Astrocyte (in vitro differentiated cells and primary cell): ENCODE results near the gene ULK2. TPM values are rescaled to one million over a fixed set of nuclear protein-coding genes. Genes with fewer than 3 reads are reported as not detected.

ENCODE experiments used
- DNase-seq: peaks from one replicate; pipeline ENCODE4 v3.0.0-alpha.2; 2010; ENCODE audit warnings: low read depth
- FAIRE-seq: peaks from 2 replicates; lab custom pipeline; 2011; peaks lifted over from hg19 to GRCh38; lab: Jason Lieb, UNC
- H2AFZ ChIP-seq: 2 replicates; pipeline ENCODE4 v1.6.0; 2012; ENCODE audit warnings: low read depth, low read length, inconsistent platforms
- H3K27ac ChIP-seq: 2 replicates; pipeline ENCODE4 v1.5.1; 2011; ENCODE audit warnings: low read depth, low read length, inconsistent platforms
- H3K27me3 ChIP-seq: 2 replicates; pipeline ENCODE4 v1.6.0; 2011; ENCODE audit warnings: low read length, inconsistent platforms; ENCODE audit not compliant: insufficient read depth
- H3K36me3 ChIP-seq: 2 replicates; pipeline ENCODE4 v1.5.1; 2011; ENCODE audit warnings: low read length, inconsistent platforms; ENCODE audit not compliant: insufficient read depth
- H3K4me1 ChIP-seq: 2 replicates; pipeline ENCODE4 v1.5.1; 2011; ENCODE audit warnings: low read length, inconsistent platforms; ENCODE audit not compliant: insufficient read depth
- H3K4me2 ChIP-seq: 2 replicates; pipeline ENCODE4 v1.6.0; 2012; ENCODE audit warnings: low read length, inconsistent platforms
- H3K4me3 ChIP-seq: 2 replicates; pipeline ENCODE4 v1.5.1; 2011; ENCODE audit warnings: low read depth, mild to moderate bottlenecking, low read length, inconsistent platforms; ENCODE audit not compliant: insufficient read depth
- H3K79me2 ChIP-seq: 2 replicates; pipeline ENCODE4 v1.6.0; 2012; ENCODE audit warnings: mild to moderate bottlenecking, low read length, inconsistent platforms; ENCODE audit not compliant: insufficient read depth
- H3K9ac ChIP-seq: 2 replicates; pipeline ENCODE4 v1.6.0; 2012; ENCODE audit warnings: mild to moderate bottlenecking, low read length, inconsistent platforms
- H3K9me3 ChIP-seq: 2 replicates; pipeline ENCODE4 v1.5.1; 2012; ENCODE audit warnings: low read depth, mild to moderate bottlenecking, low read length, inconsistent platforms; ENCODE audit not compliant: insufficient read depth
- H4K20me1 ChIP-seq: 2 replicates; pipeline ENCODE4 v1.6.0; 2012; ENCODE audit warnings: low read length, inconsistent platforms; ENCODE audit not compliant: insufficient read depth
- H3K27ac Mint-ChIP-seq: one replicate; pipeline ENCODE4 v1.8.0; 2021; ENCODE audit warnings: mild to moderate bottlenecking, mixed read lengths; ENCODE audit not compliant: unreplicated experiment
- H3K27me3 Mint-ChIP-seq: one replicate; pipeline ENCODE4 v1.8.0; 2021; ENCODE audit warnings: low read depth, mixed read lengths; ENCODE audit not compliant: unreplicated experiment
- H3K36me3 Mint-ChIP-seq: one replicate; pipeline ENCODE4 v1.8.0; 2021; ENCODE audit warnings: low read depth, mixed read lengths; ENCODE audit not compliant: unreplicated experiment
- H3K4me1 Mint-ChIP-seq: one replicate; pipeline ENCODE4 v1.8.0; 2021; ENCODE audit warnings: low read depth, mixed read lengths; ENCODE audit not compliant: unreplicated experiment
- H3K4me3 Mint-ChIP-seq: one replicate; pipeline ENCODE4 v1.8.0; 2021; ENCODE audit warnings: mild to moderate bottlenecking, moderate library complexity, mixed read lengths; ENCODE audit not compliant: unreplicated experiment
- H3K9me3 Mint-ChIP-seq: one replicate; pipeline ENCODE4 v1.8.0; 2021; ENCODE audit warnings: mild to moderate bottlenecking, mixed read lengths; ENCODE audit not compliant: unreplicated experiment
- EZH2 ChIP-seq: IDR thresholded peaks from 2 replicates; pipeline ENCODE4 v1.6.1; 2012; ENCODE audit warnings: mild to moderate bottlenecking, low read length, inconsistent platforms; ENCODE audit not compliant: insufficient read depth
- total RNA-seq: library from RNA; stranded (reverse); gene quantifications from 2 replicates; pipeline ENCODE4 v1.2.1, GENCODE V29; 2021
- TF ChIP-seq, protein P1 (sequence below): IDR thresholded peaks from 2 replicates; pipeline ENCODE4 v1.5.1; 2011; ENCODE audit warnings: low read depth, mild to moderate bottlenecking, inconsistent platforms, low read length, moderate library complexity; ENCODE audit not compliant: insufficient read depth

ULK2 gene
- total RNA-seq, 1 donor from 2014 or later: 10.8 TPM

DNA sequence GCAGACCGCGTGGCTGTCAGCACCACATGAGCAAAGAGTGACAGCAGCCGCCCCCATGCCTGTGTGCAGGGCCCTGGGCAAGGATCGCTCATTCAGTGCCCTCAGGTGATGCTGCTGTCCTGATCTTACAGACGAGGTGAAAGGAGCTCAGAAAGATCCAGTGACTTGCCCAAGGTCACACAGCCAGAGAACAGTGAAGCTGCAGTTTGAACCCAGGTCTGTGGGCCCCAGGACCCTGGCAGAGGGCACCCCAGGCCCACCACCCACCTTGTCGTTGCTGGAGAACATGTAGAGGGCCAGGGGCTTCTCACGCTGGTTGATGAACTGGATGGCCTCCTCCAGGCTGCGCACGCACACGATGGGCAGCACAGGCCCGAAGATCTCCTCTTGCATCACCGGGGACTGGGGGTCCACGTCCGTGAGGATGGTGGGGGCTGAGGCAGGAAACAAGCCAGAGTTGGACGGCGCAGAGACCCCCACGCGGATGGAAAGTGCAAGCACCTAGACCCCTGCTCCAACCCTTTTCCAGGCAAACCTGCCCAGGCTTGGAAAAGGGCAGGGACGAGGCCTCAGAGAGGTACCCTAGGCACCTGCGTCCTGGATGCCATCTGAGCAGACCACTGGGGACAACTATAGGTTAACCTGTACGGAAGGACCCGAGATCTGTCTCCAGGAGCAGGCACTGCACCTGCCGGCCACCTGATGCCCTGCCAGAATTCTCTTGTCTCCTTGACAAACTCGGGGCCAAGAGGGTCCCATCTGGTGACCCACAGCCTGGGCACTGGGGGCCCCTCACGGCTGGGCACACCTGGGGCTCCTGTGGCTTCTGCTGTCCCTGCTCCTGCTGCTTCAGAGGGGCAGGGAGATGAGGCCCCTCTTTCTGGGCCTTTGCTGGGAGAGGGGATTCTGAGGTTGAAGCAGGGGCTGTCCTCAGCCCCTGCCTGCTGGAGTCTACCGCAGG is 128.2 kb downstream of the ULK2 start:
- no peak overlapping the region for H2AFZ ChIP-seq

DNA sequence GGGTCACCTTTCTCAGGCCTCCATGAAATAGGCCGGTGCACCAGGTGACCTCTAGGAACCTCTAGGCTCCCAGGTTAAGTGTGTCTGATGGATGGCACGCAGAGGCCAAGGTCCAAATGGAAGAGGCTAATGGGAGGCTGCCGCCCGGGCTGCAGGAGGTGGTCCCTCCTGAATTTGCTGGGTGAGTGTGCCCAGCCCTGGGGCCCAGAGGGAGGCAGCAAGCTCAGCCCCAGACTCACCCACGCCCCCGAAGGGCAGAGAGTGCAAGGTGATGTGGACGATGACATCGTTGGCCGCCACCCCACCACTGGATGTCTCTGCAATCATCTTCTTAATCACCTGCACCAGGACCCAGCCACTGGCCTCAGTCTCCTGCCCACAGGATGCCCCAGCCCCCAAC is 129.0 kb downstream of the ULK2 start:
- Histone ChIP-seq H3K4me2 (no peak overlapping the region), H3K9ac (no peak overlapping the region), H3K4me1 (no peaks in the 10 kb centered on the region), H3K9me3 (no peaks in the 10 kb centered on the region), H2AFZ (no peak overlapping the region), H3K27me3 (no peaks in the 10 kb centered on the region), H4K20me1 (no peaks in the 10 kb centered on the region), H3K27ac (no peak overlapping the region), H3K4me3 (no peak overlapping the region), H3K79me2 (no peaks in the 10 kb centered on the region), H3K36me3 (no peaks in the 10 kb centered on the region)
- peaks cover 3% of the 10 kb centered on the region for H3K9me3 Mint-ChIP-seq
- H3K36me3 Mint-ChIP-seq: peaks cover 2% of the 10 kb centered on the region
- H3K4me3 Mint-ChIP-seq: no peak overlapping the region
- no peak for DNase-seq
- H3K4me1 Mint-ChIP-seq: no peaks in the 10 kb centered on the region
- TF ChIP-seq, protein P1, sequence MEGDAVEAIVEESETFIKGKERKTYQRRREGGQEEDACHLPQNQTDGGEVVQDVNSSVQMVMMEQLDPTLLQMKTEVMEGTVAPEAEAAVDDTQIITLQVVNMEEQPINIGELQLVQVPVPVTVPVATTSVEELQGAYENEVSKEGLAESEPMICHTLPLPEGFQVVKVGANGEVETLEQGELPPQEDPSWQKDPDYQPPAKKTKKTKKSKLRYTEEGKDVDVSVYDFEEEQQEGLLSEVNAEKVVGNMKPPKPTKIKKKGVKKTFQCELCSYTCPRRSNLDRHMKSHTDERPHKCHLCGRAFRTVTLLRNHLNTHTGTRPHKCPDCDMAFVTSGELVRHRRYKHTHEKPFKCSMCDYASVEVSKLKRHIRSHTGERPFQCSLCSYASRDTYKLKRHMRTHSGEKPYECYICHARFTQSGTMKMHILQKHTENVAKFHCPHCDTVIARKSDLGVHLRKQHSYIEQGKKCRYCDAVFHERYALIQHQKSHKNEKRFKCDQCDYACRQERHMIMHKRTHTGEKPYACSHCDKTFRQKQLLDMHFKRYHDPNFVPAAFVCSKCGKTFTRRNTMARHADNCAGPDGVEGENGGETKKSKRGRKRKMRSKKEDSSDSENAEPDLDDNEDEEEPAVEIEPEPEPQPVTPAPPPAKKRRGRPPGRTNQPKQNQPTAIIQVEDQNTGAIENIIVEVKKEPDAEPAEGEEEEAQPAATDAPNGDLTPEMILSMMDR: no peak
- TF ChIP-seq EZH2: no peak
- H3K27ac Mint-ChIP-seq: no peak overlapping the region
- no peak for FAIRE-seq
- peaks cover 39% of the 10 kb centered on the region for H3K27me3 Mint-ChIP-seq

More for the DNA sequence above, 128.2 kb downstream of the ULK2 start:
- no peak overlapping the region for H3K27ac Mint-ChIP-seq
- Histone ChIP-seq H3K4me3 (no peak overlapping the region), H3K9ac (no peak overlapping the region), H4K20me1 (no peaks in the 10 kb centered on the region), H3K27ac (no peak overlapping the region), H3K9me3 (no peaks in the 10 kb centered on the region), H3K36me3 (no peaks in the 10 kb centered on the region), H3K79me2 (no peaks in the 10 kb centered on the region), H3K4me2 (no peak overlapping the region), H3K4me1 (no peaks in the 10 kb centered on the region), H3K27me3 (no peaks in the 10 kb centered on the region)
- TF ChIP-seq, protein P1: no peak
- no peak for TF ChIP-seq EZH2
- FAIRE-seq (no peak), DNase-seq (no peak)
- peaks cover 2% of the 10 kb centered on the region for H3K36me3 Mint-ChIP-seq
- H3K4me3 Mint-ChIP-seq: no peak overlapping the region
- peaks cover 42% of the 10 kb centered on the region for H3K27me3 Mint-ChIP-seq
- H3K4me1 Mint-ChIP-seq: no peaks in the 10 kb centered on the region
- peaks cover 3% of the 10 kb centered on the region for H3K9me3 Mint-ChIP-seq

DNA sequence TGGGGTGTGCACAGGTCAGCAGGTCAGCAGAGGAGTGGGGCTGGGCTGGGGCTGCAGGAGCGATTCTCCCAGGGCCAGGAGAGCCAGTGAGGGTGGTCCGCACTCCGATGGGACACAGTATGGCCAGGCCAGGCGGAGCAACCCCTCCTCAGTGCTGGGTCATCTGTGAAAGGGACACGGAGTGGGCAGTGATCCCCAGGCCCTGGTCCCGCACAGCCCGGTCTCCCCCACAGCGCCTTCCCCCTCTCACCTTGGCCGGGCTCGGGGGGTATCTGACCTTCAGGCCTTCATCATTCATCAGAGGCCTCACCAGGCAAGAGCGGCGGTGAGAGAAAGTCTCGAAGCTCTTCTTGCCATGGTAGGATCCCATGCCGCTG is 129.7 kb downstream of the ULK2 start:
- Histone ChIP-seq H3K4me3 (no peak overlapping the region), H3K9me3 (no peaks in the 10 kb centered on the region), H3K27ac (no peak overlapping the region), H3K79me2 (no peaks in the 10 kb centered on the region), H3K4me1 (no peaks in the 10 kb centered on the region), H3K36me3 (no peaks in the 10 kb centered on the region), H3K27me3 (no peaks in the 10 kb centered on the region), H3K4me2 (no peak overlapping the region), H2AFZ (no peak overlapping the region), H4K20me1 (no peaks in the 10 kb centered on the region), H3K9ac (no peak overlapping the region)
- Mint-ChIP-seq H3K27ac (no peak overlapping the region), H3K36me3 (peaks cover 2% of the 10 kb centered on the region), H3K27me3 (peaks cover 39% of the 10 kb centered on the region), H3K9me3 (peaks cover 3% of the 10 kb centered on the region), H3K4me3 (no peak overlapping the region), H3K4me1 (no peaks in the 10 kb centered on the region)
- DNase-seq: no peak
- TF ChIP-seq, protein P1: no peak
- TF ChIP-seq EZH2: no peak
- no peak for FAIRE-seq
